Natural killer cell (primary cell): ENCODE results near the gene NKX6-1. TPM values are rescaled to one million over a fixed set of nuclear protein-coding genes. Genes with fewer than 3 reads are reported as not detected.
A peak's percentile ranks its signal among the peaks of the same experiment; 100 is the strongest.

Experiments used
- ATAC-seq, 3 donors: fragments of 150-1000 bp in 2 of 3; fragments of 200-7000 bp in 1 of 3; cut with Tn5 transposase; 1 replicate in 1 of 3; 2 replicates in 2 of 3; pipeline ENCODE4 v1.10.0; 2021; ENCODE audit warnings: mild to moderate bottlenecking in 2 of 3, moderate library complexity in 2 of 3
- DNase-seq, 2 donors: peaks; one replicate each; pipeline versions ENCODE4 v3.0.0 to v3.0.0-alpha.2; 2013 to 2021; ENCODE audit warnings: mixed read lengths in 1 of 2
- H3K27ac ChIP-seq: one replicate; pipeline ENCODE4 v1.5.1; 2013; ENCODE audit warnings: mild to moderate bottlenecking, low read length
- H3K27me3 ChIP-seq: one replicate; pipeline ENCODE4 v1.6.1; 2013; ENCODE audit warnings: low read length; ENCODE audit not compliant: control insufficient read depth, insufficient read depth
- H3K36me3 ChIP-seq: one replicate; pipeline ENCODE4 v1.6.1; 2013; ENCODE audit warnings: low read length; ENCODE audit not compliant: control insufficient read depth, insufficient read depth
- H3K4me1 ChIP-seq: one replicate; pipeline ENCODE4 v1.6.1; 2013; ENCODE audit warnings: low read length; ENCODE audit not compliant: control insufficient read depth, insufficient read depth
- H3K4me3 ChIP-seq: one replicate; pipeline ENCODE4 v1.5.1; 2013; ENCODE audit warnings: low read length
- H3K9me3 ChIP-seq: one replicate; pipeline ENCODE4 v1.6.1; 2013; ENCODE audit warnings: low read length; ENCODE audit not compliant: control insufficient read depth, insufficient read depth
- H3K27ac Mint-ChIP-seq, 2 donors: one replicate each; pipeline ENCODE4 v1.8.0; 2022; ENCODE audit warnings: mild to moderate bottlenecking in 2 of 2, mixed read lengths in 2 of 2, moderate library complexity in 1 of 2
- H3K27me3 Mint-ChIP-seq, 2 donors: one replicate each; pipeline ENCODE4 v1.8.0; 2022; ENCODE audit warnings: low read depth in 2 of 2, mixed read lengths in 2 of 2
- H3K36me3 Mint-ChIP-seq: one replicate; pipeline ENCODE4 v1.8.0; 2022; ENCODE audit warnings: mixed read lengths
- H3K4me1 Mint-ChIP-seq, 2 donors: one replicate each; pipeline ENCODE4 v1.8.0; 2022; ENCODE audit warnings: mixed read lengths in 2 of 2
- H3K4me3 Mint-ChIP-seq: one replicate; pipeline ENCODE4 v1.8.0; 2022; ENCODE audit warnings: mild to moderate bottlenecking, moderate library complexity, mixed read lengths
- H3K9me3 Mint-ChIP-seq, 2 donors: one replicate each; pipeline ENCODE4 v1.8.0; 2022; ENCODE audit warnings: mixed read lengths in 2 of 2
- WGBS: methylation state at CpG from one replicate; pipeline ENCODE4 v1.1.7; 2013; ENCODE audit warnings: missing lambda C conversion rate; ENCODE audit not compliant: insufficient coverage; 5-methylcytosine and 5-hydroxymethylcytosine counted together
- intact Hi-C: fragments of 100-400 bp; cut with micrococcal nuclease; formaldehyde crosslinking; loops from one replicate; pipeline ENCODE4 v1.14.2; 2022
- total RNA-seq, 4 donors: library from RNA; stranded (reverse); fragments of 120-200 nt in 1 of 4; gene quantifications; one replicate each; pipeline versions ENCODE4 v1.2.3 to v1.2.4, GENCODE V29; 2013 to 2022
- TF ChIP-seq, protein P1 (sequence below): fragments of 200-600 bp; IDR thresholded peaks from one replicate; pipeline ENCODE4 v1.8.0; 2022; ENCODE audit warnings: antibody characterized with exemption

Gene NKX6-1
- total RNA-seq, 3 donors from 2014 or later (not counting 1 experiment from before 2014, with no cell fraction given) = not detected

DNA sequence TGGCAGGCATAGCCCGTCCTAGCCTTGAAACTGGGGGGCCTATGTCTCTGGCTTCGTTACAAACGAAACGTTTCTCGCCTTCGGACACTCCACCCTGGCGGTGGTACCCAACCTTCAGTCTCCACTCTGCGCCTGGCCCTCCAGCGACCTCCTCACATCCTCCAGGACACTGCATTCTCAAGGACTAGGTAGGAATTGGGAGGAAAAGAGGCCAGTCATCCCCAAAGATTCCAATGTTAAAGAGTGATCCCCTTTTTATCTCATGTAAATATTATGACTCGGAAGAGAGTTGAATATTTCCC lies 2.1 kb upstream of the NKX6-1 start:
- peaks cover 0 to 25% of the 10 kb centered on the region in 2 donors for H3K4me1 Mint-ChIP-seq
- peaks cover 69 to 70% of the 10 kb centered on the region in 2 donors for H3K27me3 Mint-ChIP-seq
- Histone ChIP-seq H3K9me3 (peaks cover 8% of the 10 kb centered on the region), H3K27me3 (peaks cover 70% of the 10 kb centered on the region), H3K4me1 (peaks cover 26% of the 10 kb centered on the region), H3K36me3 (no peaks in the 10 kb centered on the region), H3K4me3 (no peak overlapping the region), H3K27ac (no peak overlapping the region)
- no peak for DNase-seq
- ATAC-seq = no peak
- intact Hi-C loops = no loop called here
- TF ChIP-seq, protein P1, sequence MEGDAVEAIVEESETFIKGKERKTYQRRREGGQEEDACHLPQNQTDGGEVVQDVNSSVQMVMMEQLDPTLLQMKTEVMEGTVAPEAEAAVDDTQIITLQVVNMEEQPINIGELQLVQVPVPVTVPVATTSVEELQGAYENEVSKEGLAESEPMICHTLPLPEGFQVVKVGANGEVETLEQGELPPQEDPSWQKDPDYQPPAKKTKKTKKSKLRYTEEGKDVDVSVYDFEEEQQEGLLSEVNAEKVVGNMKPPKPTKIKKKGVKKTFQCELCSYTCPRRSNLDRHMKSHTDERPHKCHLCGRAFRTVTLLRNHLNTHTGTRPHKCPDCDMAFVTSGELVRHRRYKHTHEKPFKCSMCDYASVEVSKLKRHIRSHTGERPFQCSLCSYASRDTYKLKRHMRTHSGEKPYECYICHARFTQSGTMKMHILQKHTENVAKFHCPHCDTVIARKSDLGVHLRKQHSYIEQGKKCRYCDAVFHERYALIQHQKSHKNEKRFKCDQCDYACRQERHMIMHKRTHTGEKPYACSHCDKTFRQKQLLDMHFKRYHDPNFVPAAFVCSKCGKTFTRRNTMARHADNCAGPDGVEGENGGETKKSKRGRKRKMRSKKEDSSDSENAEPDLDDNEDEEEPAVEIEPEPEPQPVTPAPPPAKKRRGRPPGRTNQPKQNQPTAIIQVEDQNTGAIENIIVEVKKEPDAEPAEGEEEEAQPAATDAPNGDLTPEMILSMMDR = no peak
- peaks cover 29% of the 10 kb centered on the region for H3K36me3 Mint-ChIP-seq
- H3K27ac Mint-ChIP-seq = no peak overlapping the region
- peaks cover 2 to 3% of the 10 kb centered on the region in 2 donors for H3K9me3 Mint-ChIP-seq
- no peak overlapping the region for H3K4me3 Mint-ChIP-seq
- 5% methylated on average over 7 of the region's 10 CpGs for WGBS

DNA sequence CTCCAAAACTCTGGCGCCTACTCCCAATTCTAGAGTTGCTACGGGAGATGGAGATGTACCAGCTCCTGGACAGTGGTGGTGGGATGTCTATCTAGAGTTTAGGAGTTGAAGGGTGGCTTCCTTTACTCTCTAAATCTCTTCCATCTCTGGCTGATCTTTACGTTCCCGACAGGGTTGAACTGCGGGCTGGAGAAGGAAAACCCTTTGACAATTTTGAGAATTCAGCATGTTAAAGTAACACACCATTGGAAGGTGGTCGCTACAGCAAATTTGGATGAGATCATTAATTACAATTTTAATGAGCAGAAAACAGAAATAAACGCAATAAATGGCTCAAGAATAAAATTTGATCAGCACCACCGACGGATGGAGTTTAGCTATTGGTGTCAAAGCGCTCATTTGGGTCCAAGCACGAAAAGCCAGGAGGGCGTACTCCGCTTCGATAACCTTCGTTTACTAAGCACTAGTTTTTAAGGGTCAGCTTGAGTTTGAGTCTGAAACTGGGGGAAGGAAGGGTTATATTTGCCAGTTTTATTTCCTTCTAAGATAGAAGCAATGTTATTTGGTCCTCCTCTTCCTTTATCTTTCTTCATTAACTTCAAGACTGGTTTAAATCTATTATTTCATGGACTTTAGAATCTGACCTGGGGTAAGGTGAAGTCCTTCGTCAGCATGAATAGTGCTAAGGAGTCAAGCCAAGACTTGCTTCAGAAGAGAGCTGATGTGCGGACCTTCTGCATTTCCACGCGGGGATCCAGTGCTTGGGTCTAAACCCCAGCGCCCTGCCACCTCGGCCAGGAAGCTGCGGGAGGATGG lies 1.5 kb upstream of the NKX6-1 start:
- peaks cover 29% of the 10 kb centered on the region for H3K36me3 Mint-ChIP-seq
- ATAC-seq = no peak
- peaks cover 26% of the 10 kb centered on the region for H3K4me1 ChIP-seq

DNA sequence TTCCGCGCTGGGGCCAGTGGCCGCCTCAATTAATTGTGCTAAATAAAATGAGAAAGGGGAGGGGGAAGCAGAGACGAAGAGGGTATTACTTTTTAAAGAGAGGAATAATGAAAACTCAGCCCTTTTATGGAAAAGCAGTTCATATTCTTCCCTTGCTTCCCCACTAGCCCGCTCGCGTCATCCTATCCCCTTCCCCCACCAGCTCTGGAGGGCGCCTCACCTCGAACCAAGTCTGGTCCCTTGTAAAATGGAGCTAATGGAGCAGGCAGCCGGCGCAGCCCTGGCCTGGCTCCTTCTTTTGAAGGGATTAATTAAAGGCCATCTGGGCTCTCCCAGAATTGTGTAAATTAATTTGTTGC lies 511 bp upstream of the NKX6-1 start:
- H3K9me3 ChIP-seq = peaks cover 8% of the 10 kb centered on the region
- H3K4me1 ChIP-seq = peaks cover 26% of the 10 kb centered on the region
- H3K4me3 ChIP-seq = no peak overlapping the region
- intact Hi-C loops = no loop called here
- Mint-ChIP-seq H3K4me1 (peaks cover 0 to 25% of the 10 kb centered on the region in 2 donors), H3K27me3 (peaks cover 79% of the 10 kb centered on the region in 2 donors), H3K36me3 (peaks cover 27% of the 10 kb centered on the region), H3K9me3 (peaks cover 2 to 3% of the 10 kb centered on the region in 2 donors), H3K4me3 (peak overlapping the region; percentile 28), H3K27ac (no peak overlapping the region)
- TF ChIP-seq, protein P1 = no peak
- 2% methylated on average over 11 of the region's 11 CpGs for WGBS
- H3K27me3 ChIP-seq = peaks cover 76% of the 10 kb centered on the region
- ATAC-seq (no peak), DNase-seq (no peak)
- no peaks in the 10 kb centered on the region for H3K36me3 ChIP-seq
- H3K27ac ChIP-seq = no peak overlapping the region

More for the DNA sequence above, 1.5 kb upstream of the NKX6-1 start:
- H3K9me3 ChIP-seq = peaks cover 8% of the 10 kb centered on the region
- H3K27me3 ChIP-seq = peaks cover 69% of the 10 kb centered on the region
- DNase-seq = no peak
- intact Hi-C loops = no loop called here
- peaks cover 74 to 76% of the 10 kb centered on the region in 2 donors for H3K27me3 Mint-ChIP-seq
- H3K4me3 Mint-ChIP-seq = no peak overlapping the region
- H3K4me3 ChIP-seq = no peak overlapping the region
- peaks cover 2 to 3% of the 10 kb centered on the region in 2 donors for H3K9me3 Mint-ChIP-seq
- WGBS = 25% methylated on average over 19 of the region's 22 CpGs
- no peak overlapping the region for H3K27ac Mint-ChIP-seq
- H3K36me3 ChIP-seq = no peaks in the 10 kb centered on the region
- peaks cover 0 to 25% of the 10 kb centered on the region in 2 donors for H3K4me1 Mint-ChIP-seq
- H3K27ac ChIP-seq = no peak overlapping the region
- TF ChIP-seq, protein P1 = no peak
